A549 (cell line): ENCODE measurements around the gene CRLF3. TPM values are rescaled to one million over a fixed set of nuclear protein-coding genes. Genes with fewer than 3 reads are reported as not detected.
A peak's percentile ranks its signal among the peaks of the same experiment; 100 is the strongest.

ENCODE experiments used
- ATAC-seq, 2 experiments: fragments of 200-7000 bp in 1 of 2; fragments of >200 bp in 1 of 2; cut with Nextera tagmentation in 1 of 2; cut with Tn5 transposase in 1 of 2; 3 replicates each; pipeline versions ENCODE4 v1.8.0 to v1.9.1; 2018 to 2020; ENCODE audit warnings: mild to moderate bottlenecking in 1 of 2, moderate library complexity in 1 of 2
- CTCF ChIA-PET: fragments of 300-600 bp; sonication (Branson Sonifier 250); formaldehyde crosslinking; extraction: SDS; loops from one replicate; lab custom pipeline; 2021; ENCODE audit warnings: antibody characterized with exemption, inconsistent platforms; lab: Yijun Ruan, JAX
- POLR2A ChIA-PET: fragments of 350-600 bp; formaldehyde crosslinking; extraction: SDS; loops from one replicate; lab custom pipeline; 2021; ENCODE audit warnings: antibody characterized with exemption, inconsistent platforms; lab: Yijun Ruan, JAX
- DNase-seq, 2 experiments: peaks; one replicate each; pipeline versions ENCODE4 v3.0.0 to v3.0.0-alpha.2; 2011 to 2016; ENCODE audit warnings: low read depth in 1 of 2, low spot score in 1 of 2
- FAIRE-seq: peaks from 2 replicates; lab custom pipeline; 2011; peaks lifted over from hg19 to GRCh38; lab: Jason Lieb, UNC
- H3K27ac ChIP-seq, 2 experiments: fragments of >200 bp; sonication (Bioruptor Twin); formaldehyde crosslinking; 3 replicates each; pipeline ENCODE4 v1.5.1; 2016 to 2017
- H3K4me1 ChIP-seq: fragments of >200 bp; sonication (Bioruptor Twin); formaldehyde crosslinking; 3 replicates; pipeline ENCODE4 v1.6.1; 2016
- H3K4me2 ChIP-seq: fragments of >200 bp; sonication (Bioruptor Twin); formaldehyde crosslinking; 3 replicates; pipeline ENCODE4 v1.6.1; 2016
- H3K4me3 ChIP-seq: fragments of >200 bp; sonication (Bioruptor Twin); formaldehyde crosslinking; 3 replicates; pipeline ENCODE4 v1.5.1; 2016
- H3K9me3 ChIP-seq: fragments of >200 bp; sonication (Bioruptor Twin); formaldehyde crosslinking; 3 replicates; pipeline ENCODE4 v1.6.1; 2016
- BCL3 ChIP-seq: fragments of >200 bp; sonication (Bioruptor Twin); formaldehyde crosslinking; IDR thresholded peaks from 3 replicates; pipeline ENCODE4 v1.6.1; 2016
- CBX2 ChIP-seq: fragments of 200-600 bp; sonication (generic); IDR thresholded peaks from 2 replicates; pipeline ENCODE4 v1.6.1; 2016; ENCODE audit warnings: low read depth, mild to moderate bottlenecking, borderline replicate concordance
- CTCF ChIP-seq: fragments of >200 bp; sonication (Bioruptor Twin); formaldehyde crosslinking; IDR thresholded peaks from 3 replicates; pipeline ENCODE4 v1.5.1; 2016
- EHMT2 ChIP-seq: fragments of 200-600 bp; sonication (generic); IDR thresholded peaks from 2 replicates; pipeline ENCODE4 v1.6.1; 2016; ENCODE audit warnings: antibody characterized with exemption, low read depth, mild to moderate bottlenecking, moderate library complexity
- ELK1 ChIP-seq: fragments of 150-350 bp; IDR thresholded peaks from 2 replicates; pipeline ENCODE4 v1.6.1; 2014; ENCODE audit warnings: low read depth, mild to moderate bottlenecking, low read length
- FOSL2 ChIP-seq, 2 experiments: fragments of 450-650 bp in 1 of 2; fragments of >200 bp in 1 of 2; sonication (Bioruptor Twin) in 1 of 2; formaldehyde crosslinking; IDR thresholded peaks; 2 replicates each; pipeline versions ENCODE4 v1.5.0 to v1.6.1; 2016 to 2020; ENCODE audit warnings: mild to moderate bottlenecking in 1 of 2, moderate library complexity in 1 of 2
- HES2 ChIP-seq: fragments of >200 bp; sonication (Bioruptor Twin); formaldehyde crosslinking; IDR thresholded peaks from 2 replicates; pipeline ENCODE4 v1.6.1; 2016
- KDM5A ChIP-seq: fragments of 200-600 bp; sonication (generic); IDR thresholded peaks from 2 replicates; pipeline ENCODE4 v1.6.1; 2016; ENCODE audit warnings: antibody characterized with exemption, mild to moderate bottlenecking
- MAFK ChIP-seq: fragments of 450-650 bp; IDR thresholded peaks from 2 replicates; pipeline ENCODE4 v1.6.1; 2014; ENCODE audit not compliant: partially characterized antibody
- MAX ChIP-seq: IDR thresholded peaks from 2 replicates; pipeline ENCODE4 v1.6.1; 2012
- MAZ ChIP-seq: fragments of 150-350 bp; IDR thresholded peaks from 2 replicates; pipeline ENCODE4 v1.6.1; 2014; ENCODE audit warnings: antibody characterized with exemption, low read depth, low read length, borderline replicate concordance
- NPAS2 ChIP-seq: fragments of 250-450 bp; sonication (Bioruptor Pico); IDR thresholded peaks from 2 replicates; pipeline ENCODE4 v1.8.0; 2022; ENCODE audit warnings: mild to moderate bottlenecking, moderate library complexity, borderline replicate concordance
- POLR2A ChIP-seq: IDR thresholded peaks from 2 replicates; pipeline ENCODE4 v1.6.1; 2012; ENCODE audit warnings: mild to moderate bottlenecking, low read length
- RAD21 ChIP-seq, 2 experiments: fragments of >200 bp in 1 of 2; sonication (Bioruptor Twin) in 1 of 2; formaldehyde crosslinking in 1 of 2; IDR thresholded peaks in 1 of 2; conservative IDR thresholded peaks in 1 of 2; 2 replicates in 1 of 2; 3 replicates in 1 of 2; pipeline ENCODE4 v1.6.1; 2012 to 2018; ENCODE audit warnings: inconsistent platforms in 1 of 2
- RCOR1 ChIP-seq: fragments of 150-350 bp; IDR thresholded peaks from 2 replicates; pipeline ENCODE4 v1.6.1; 2014; ENCODE audit warnings: antibody characterized with exemption, low read length, low read depth
- REST ChIP-seq: fragments of 200-600 bp; sonication (generic); IDR thresholded peaks from 2 replicates; pipeline ENCODE4 v1.6.1; 2016; ENCODE audit warnings: antibody characterized with exemption, mild to moderate bottlenecking, moderate library complexity
- WGBS: methylation state at CpG from one replicate; pipeline ENCODE4 v1.1.6; 2017; ENCODE audit errors: missing lambda C conversion rate; 5-methylcytosine and 5-hydroxymethylcytosine counted together
- polyA plus RNA-seq, 4 experiments: library from polyadenylated mRNA; depleted of rRNA in 3 of 4; stranded (reverse); fragments of >200 nt; fragmentation: RNase III in 1 of 4; extraction: RNeasy Plus Mini Kit Qiagen cat#74134 plus additional on column Dnase treatment in 1 of 4; gene quantifications; 2 replicates in 3 of 4; 3 replicates in 1 of 4; pipeline ENCODE4 v1.2.3, GENCODE V29; 2011 to 2017

The CRLF3 gene
- polyA plus RNA-seq, 2 of the 4 experiments (the other 2 are of a cell fraction) = 17.4 to 31.0 TPM

GRCh38 chr17:30869005-30869404, 44.5 kb upstream of the CRLF3 start:
- ATAC-seq = no peak
- no peak overlapping the region for H3K4me2 ChIP-seq
- H3K9me3 ChIP-seq = no peaks in the 10 kb centered on the region
- TF ChIP-seq MAFK = peak; percentile 82
- TF ChIP-seq NPAS2 = no peak
- no peak for TF ChIP-seq HES2
- no peak overlapping the region for H3K27ac ChIP-seq
- DNase-seq = no peak
- H3K4me1 ChIP-seq = no peaks in the 10 kb centered on the region
- H3K4me3 ChIP-seq = no peak overlapping the region
- CTCF ChIA-PET = interaction anchor here (0.6 to 1.3 kb wide), 4 partner anchors 14 to 392 kb away, joined by 3 to 4 read pairs (median 3); partner anchors contain the start of gene GOSR1
- POLR2A ChIA-PET = no interaction called here
- FAIRE-seq = no peak
- WGBS = 93% methylated on average over 6 of the region's 6 CpGs

GRCh38 chr17:30864636-30865035, 40.1 kb upstream of the CRLF3 start:
- ATAC-seq (no peak), FAIRE-seq (no peak), DNase-seq (no peak)
- CTCF ChIA-PET = no interaction called here
- Histone ChIP-seq H3K27ac (no peak overlapping the region), H3K9me3 (no peaks in the 10 kb centered on the region), H3K4me3 (no peak overlapping the region), H3K4me1 (no peaks in the 10 kb centered on the region), H3K4me2 (no peak overlapping the region)
- WGBS = 100% methylated on average over 1 of the region's 1 CpG
- POLR2A ChIA-PET = no interaction called here
- no peak for TF ChIP-seq MAX
- TF ChIP-seq MAZ = no peak

GRCh38 chr17:30858556-30859250, 34.2 kb upstream of the CRLF3 start:
- ChIA-PET CTCF (interaction anchor here (0.7 to 1.5 kb wide), 3 partner anchors 9 to 36 kb away, joined by 3 to 4 read pairs (median 3); no protein-coding TSS in a partner anchor), POLR2A (no interaction called here)
- Histone ChIP-seq H3K4me2 (no peak overlapping the region), H3K4me3 (no peak overlapping the region), H3K27ac (no peak overlapping the region), H3K4me1 (no peaks in the 10 kb centered on the region), H3K9me3 (no peaks in the 10 kb centered on the region)
- WGBS = 93% methylated on average over 9 of the region's 9 CpGs
- no peak for FAIRE-seq
- DNase-seq = no peak
- no peak for TF ChIP-seq RCOR1
- TF ChIP-seq FOSL2 (IDR thresholded peaks at IDR 0.05) = no peak
- TF ChIP-seq FOSL2 (CRISPR knock-in tag; IDR thresholded peaks at IDR 0.05) = peak; percentile 14; the same call in 1 of the 2 replicates
- ATAC-seq = no peak

GRCh38 chr17:30854146-30854545, 29.7 kb upstream of the CRLF3 start:
- Histone ChIP-seq H3K27ac (no peak overlapping the region), H3K4me1 (no peaks in the 10 kb centered on the region), H3K4me2 (no peak overlapping the region), H3K9me3 (0 out of 3 replicates have a peak, but pooled peaks cover 3% of the 10 kb centered on the region), H3K4me3 (no peak overlapping the region)
- CTCF ChIA-PET = interaction anchor here (0.7 to 2.6 kb wide), 3 partner anchors 9 to 27 kb away, joined by 3 to 6 read pairs (median 3); no protein-coding TSS in a partner anchor
- no peak for DNase-seq
- no peak for TF ChIP-seq CTCF
- no peak for ATAC-seq
- WGBS = 96% methylated on average over 3 of the region's 3 CpGs
- no peak for FAIRE-seq
- POLR2A ChIA-PET = no interaction called here

- DNase-seq (no peak), FAIRE-seq (no peak), ATAC-seq (no peak)
- Histone ChIP-seq H3K4me2 (no peak overlapping the region), H3K4me1 (no peaks in the 10 kb centered on the region), H3K4me3 (no peak overlapping the region), H3K9me3 (no peaks in the 10 kb centered on the region), H3K27ac (no peak overlapping the region)
- POLR2A ChIA-PET = no interaction called here
- CTCF ChIA-PET = no interaction called here
- 90% methylated on average over 6 of the region's 6 CpGs for WGBS
- TF ChIP-seq RAD21 (conservative IDR thresholded peaks at IDR 0.05 in 1 of 2, IDR thresholded peaks at IDR 0.05 in 1 of 2) (no peak), NPAS2 (no peak), POLR2A (no peak), EHMT2 (no peak), REST (no peak), BCL3 (no peak), KDM5A (no peak), ELK1 (no peak), CBX2 (no peak)
These were observed 23.5 kb upstream of the CRLF3 start for GRCh38 chr17:30848021-30848420.
